Stimulated activated CD8-positive, alpha-beta memory T cell treated with anti-CD3 and anti-CD28 coated beads, Interleukin-15, amount 100 ng/mL, for 4 hours (primary cell): ENCODE measurements around the gene CA5A.
"Not testable (repeated sequence)": the region's sequence is repeated elsewhere in the genome, so short reads cannot be mapped to it uniquely, and the experiment has no call there.

ENCODE experiments used
- DNase-seq, 2 donors: peaks; one replicate each; pipeline ENCODE4 v3.0.0-alpha.2; 2020; ENCODE audit warnings: low read depth in 2 of 2

Gene CA5A

GRCh38 chr16:87948119-87948545 is 11.8 kb upstream of the CA5A start:
- DNase-seq: no peak

- DNase-seq: no peak
These were observed 11.2 kb upstream of the CA5A start for GRCh38 chr16:87947356-87948118.

GRCh38 chr16:87946596-87947347 is 10.4 kb upstream of the CA5A start:
- DNase-seq: no peak

- no peak for DNase-seq
These were observed 9.2 kb upstream of the CA5A start for GRCh38 chr16:87945351-87946042.

- no peak for DNase-seq
These were observed 6.4 kb upstream of the CA5A start for GRCh38 chr16:87942680-87943079.

- DNase-seq: no peak
These were observed 3.5 kb upstream of the CA5A start for GRCh38 chr16:87939562-87940423.

- no peak for DNase-seq
These were observed 2.2 kb upstream of the CA5A start for GRCh38 chr16:87938412-87938949.

- DNase-seq: not testable (repeated sequence)
These were observed 858 bp upstream of the CA5A start for GRCh38 chr16:87937231-87937542.

GRCh38 chr16:87936016-87936374 is 334 bp downstream of the CA5A start:
- DNase-seq: not testable (repeated sequence)

GRCh38 chr16:87934752-87935425 is 1.4 kb downstream of the CA5A start:
- not testable (repeated sequence) for DNase-seq

- no peak for DNase-seq
These were observed 3.2 kb downstream of the CA5A start for GRCh38 chr16:87933140-87933495.

GRCh38 chr16:87932475-87933139 is 3.7 kb downstream of the CA5A start:
- DNase-seq: not testable (repeated sequence)

GRCh38 chr16:87931504-87931903 is 4.8 kb downstream of the CA5A start:
- no peak for DNase-seq

- DNase-seq: no peak
These were observed 5.9 kb downstream of the CA5A start for GRCh38 chr16:87930456-87930855.

- no peak for DNase-seq
These were observed 6.3 kb downstream of the CA5A start for GRCh38 chr16:87929986-87930385.

- no peak for DNase-seq
These were observed 9.2 kb downstream of the CA5A start for GRCh38 chr16:87927195-87927562.

GRCh38 chr16:87926246-87927194 is 9.8 kb downstream of the CA5A start:
- no peak for DNase-seq

GRCh38 chr16:87924811-87925670 is 11.3 kb downstream of the CA5A start:
- DNase-seq: no peak
